ENCODE results near the gene C1orf210.

DNA sequence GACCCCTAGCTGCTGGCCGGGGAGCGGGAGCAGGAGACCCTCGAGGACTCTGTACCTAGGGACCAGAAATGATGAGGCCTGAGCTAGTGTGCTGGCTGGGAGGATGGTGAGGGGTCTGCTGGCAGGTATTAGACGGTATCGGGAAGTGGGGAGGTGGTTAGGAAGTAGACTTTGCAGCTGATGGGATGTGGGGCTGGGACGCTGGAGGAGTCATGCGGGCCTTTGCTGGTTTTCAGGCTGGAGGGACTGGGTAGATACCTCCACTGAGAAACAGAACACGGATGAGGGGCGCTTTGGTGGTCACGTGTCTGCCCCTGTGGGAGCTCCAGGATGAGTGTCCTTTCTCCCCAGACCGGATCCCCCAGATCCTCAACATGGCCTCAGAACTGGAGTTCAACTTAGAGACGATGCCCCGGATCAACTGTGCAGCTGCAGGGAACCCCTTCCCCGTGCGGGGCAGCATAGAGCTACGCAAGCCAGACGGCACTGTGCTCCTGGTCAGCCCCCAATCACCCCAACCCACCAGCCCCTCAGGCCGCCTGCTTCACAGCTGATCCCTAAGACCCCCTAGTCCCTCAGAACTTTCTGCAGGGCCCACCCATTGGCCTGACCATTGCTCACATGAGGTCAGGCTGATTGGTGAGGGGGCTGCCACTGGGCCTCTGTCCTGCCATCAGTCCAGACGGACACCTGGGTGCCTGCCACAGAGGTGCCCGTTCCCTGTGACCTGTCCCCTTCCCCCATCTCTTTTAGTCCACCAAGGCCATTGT is 23.4 kb upstream of the C1orf210 start:
- TF ChIP-seq POLR2A (IDR thresholded peaks at IDR 0.05; ENCODE audit: low read depth, low read length) (no peak), FOS (IDR thresholded peaks at IDR 0.05; ENCODE audit: low read depth, low read length) (no peak), MXI1 (IDR thresholded peaks at IDR 0.05; ENCODE audit: borderline replicate concordance, low read depth, low read length) (no peak), BHLHE40 (IDR thresholded peaks at IDR 0.05; ENCODE audit: low read depth, low read length) (no peak), RFX5 (IDR thresholded peaks at IDR 0.05; ENCODE audit: low read depth, low read length) (no peak)
- TF ChIP-seq, protein P1, sequence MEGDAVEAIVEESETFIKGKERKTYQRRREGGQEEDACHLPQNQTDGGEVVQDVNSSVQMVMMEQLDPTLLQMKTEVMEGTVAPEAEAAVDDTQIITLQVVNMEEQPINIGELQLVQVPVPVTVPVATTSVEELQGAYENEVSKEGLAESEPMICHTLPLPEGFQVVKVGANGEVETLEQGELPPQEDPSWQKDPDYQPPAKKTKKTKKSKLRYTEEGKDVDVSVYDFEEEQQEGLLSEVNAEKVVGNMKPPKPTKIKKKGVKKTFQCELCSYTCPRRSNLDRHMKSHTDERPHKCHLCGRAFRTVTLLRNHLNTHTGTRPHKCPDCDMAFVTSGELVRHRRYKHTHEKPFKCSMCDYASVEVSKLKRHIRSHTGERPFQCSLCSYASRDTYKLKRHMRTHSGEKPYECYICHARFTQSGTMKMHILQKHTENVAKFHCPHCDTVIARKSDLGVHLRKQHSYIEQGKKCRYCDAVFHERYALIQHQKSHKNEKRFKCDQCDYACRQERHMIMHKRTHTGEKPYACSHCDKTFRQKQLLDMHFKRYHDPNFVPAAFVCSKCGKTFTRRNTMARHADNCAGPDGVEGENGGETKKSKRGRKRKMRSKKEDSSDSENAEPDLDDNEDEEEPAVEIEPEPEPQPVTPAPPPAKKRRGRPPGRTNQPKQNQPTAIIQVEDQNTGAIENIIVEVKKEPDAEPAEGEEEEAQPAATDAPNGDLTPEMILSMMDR (conservative IDR thresholded peaks at IDR 0.05; ENCODE audit: low read depth, low read length), result no peak
